H1 (cell line): Measurements from ENCODE around the gene FAM53A. TPM values are rescaled to one million over a fixed set of nuclear protein-coding genes. Genes with fewer than 3 reads are reported as not detected.

Experiments
- CTCF ChIA-PET: fragments of 300-600 bp; sonication (Branson Sonifier 250); formaldehyde crosslinking; loops from one replicate; lab custom pipeline; 2021; ENCODE audit not compliant: partially characterized antibody; lab: Charles Lee
- POLR2A ChIA-PET: fragments of 300-600 bp; sonication (Branson Sonifier 250); formaldehyde crosslinking; loops from one replicate; lab custom pipeline; 2021; ENCODE audit warnings: inconsistent platforms; ENCODE audit not compliant: partially characterized antibody; lab: Charles Lee
- DNase-seq, 2 experiments: peaks; one replicate each; pipeline versions ENCODE4 v3.0.0 to v3.0.0-alpha.2; 2010 to 2022; ENCODE audit warnings: low spot score in 2 of 2, low read depth in 1 of 2, mixed read lengths in 1 of 2
- FAIRE-seq: peaks from 2 replicates; lab custom pipeline; 2011; peaks lifted over from hg19 to GRCh38; lab: Jason Lieb, UNC
- H2AFZ ChIP-seq: 2 replicates; pipeline ENCODE4 v1.8.1; 2012; ENCODE audit warnings: low read length, inconsistent platforms
- H2AK5ac ChIP-seq: 2 replicates; pipeline ENCODE4 v1.6.1; 2013; ENCODE audit warnings: low read depth, low read length
- H2BK120ac ChIP-seq: replicated peaks from 2 replicates; pipeline ENCODE3; 2013; ENCODE audit warnings: low read depth, low read length, inconsistent platforms
- H2BK12ac ChIP-seq: 2 replicates; pipeline ENCODE4 v1.6.1; 2013; ENCODE audit warnings: low read depth, low read length
- H2BK15ac ChIP-seq: 2 replicates; pipeline ENCODE4 v1.6.1; 2013; ENCODE audit warnings: low read length
- H2BK20ac ChIP-seq: 2 replicates; pipeline ENCODE4 v1.6.1; 2013; ENCODE audit warnings: low read length
- H2BK5ac ChIP-seq: 2 replicates; pipeline ENCODE4 v1.6.1; 2013; ENCODE audit warnings: low read depth, low read length
- H3K14ac ChIP-seq: 2 replicates; pipeline ENCODE4 v1.6.1; 2013; ENCODE audit warnings: inconsistent platforms; ENCODE audit not compliant: insufficient read length
- H3K18ac ChIP-seq: 2 replicates; pipeline ENCODE4 v1.6.1; 2013; ENCODE audit warnings: low read length; ENCODE audit errors: extremely low read depth
- H3K23ac ChIP-seq: 2 replicates; pipeline ENCODE4 v1.6.1; 2013; ENCODE audit warnings: inconsistent platforms; ENCODE audit not compliant: insufficient read length
- H3K23me2 ChIP-seq: 2 replicates; pipeline ENCODE4 v1.6.1; 2013; ENCODE audit warnings: low read depth, low read length
- H3K27ac ChIP-seq: 2 replicates; pipeline ENCODE4 v1.6.1; 2011; ENCODE audit warnings: low read depth, low read length, inconsistent platforms
- H3K27me3 ChIP-seq, 4 experiments: replicated peaks in 1 of 4; 1 replicate in 1 of 4; 2 replicates in 3 of 4; pipeline versions ENCODE4 v1.6.1 to v1.8.1; 2011 to 2013; ENCODE audit warnings: low read length in 3 of 4, mild to moderate bottlenecking in 3 of 4, inconsistent platforms in 2 of 4, mixed read lengths in 2 of 4, moderate library complexity in 1 of 4; ENCODE audit not compliant: control insufficient read depth in 3 of 4, insufficient read depth in 3 of 4; ENCODE audit errors: extremely low read depth in 1 of 4
- H3K36me3 ChIP-seq, 4 experiments: 2 replicates each; pipeline versions ENCODE4 v1.6.1 to v1.8.1; 2011 to 2013; ENCODE audit warnings: mild to moderate bottlenecking in 4 of 4, low read length in 3 of 4, moderate library complexity in 2 of 4, control low read depth in 1 of 4, inconsistent platforms in 1 of 4; ENCODE audit not compliant: insufficient read depth in 4 of 4, control insufficient read depth in 2 of 4
- H3K4ac ChIP-seq: replicated peaks from 2 replicates; pipeline ENCODE3; 2013; ENCODE audit warnings: low read length, low read depth, mixed read lengths, inconsistent platforms; ENCODE audit not compliant: insufficient read length
- H3K4me1 ChIP-seq, 4 experiments: replicated peaks in 1 of 4; 1 replicate in 1 of 4; 2 replicates in 3 of 4; pipeline versions ENCODE4 v1.6.1 to v1.8.1; 2011 to 2013; ENCODE audit warnings: low read length in 3 of 4, inconsistent platforms in 2 of 4, mixed read lengths in 1 of 4; ENCODE audit not compliant: insufficient read depth in 4 of 4, control insufficient read depth in 3 of 4
- H3K4me2 ChIP-seq, 2 experiments: 2 replicates each; pipeline versions ENCODE4 v1.6.1 to v1.8.1; 2011 to 2013; ENCODE audit warnings: low read depth in 2 of 2, low read length in 2 of 2, control low read depth in 1 of 2, inconsistent platforms in 1 of 2, mild to moderate bottlenecking in 1 of 2; ENCODE audit not compliant: insufficient read depth in 1 of 2
- H3K4me3 ChIP-seq, 4 experiments: fragments of 200-600, 300-600 bp in 1 of 4; sonication (generic), shearing (Covaris generic), sonication (Bioruptor Twin) in 1 of 4; 2 replicates each; pipeline versions ENCODE4 v1.5.1 to v1.8.1; 2011 to 2016; ENCODE audit warnings: low read length in 4 of 4, low read depth in 3 of 4, control low read depth in 2 of 4, inconsistent platforms in 2 of 4, mild to moderate bottlenecking in 2 of 4, mixed read lengths in 1 of 4, moderate library complexity in 1 of 4; ENCODE audit not compliant: insufficient read depth in 2 of 4; ENCODE audit errors: extremely low read depth in 1 of 4
- H3K56ac ChIP-seq: replicated peaks from 2 replicates; pipeline ENCODE3; 2013; ENCODE audit warnings: low read depth, mild to moderate bottlenecking, mixed read lengths, low read length, inconsistent platforms; ENCODE audit not compliant: insufficient read length
- H3K79me1 ChIP-seq: 2 replicates; pipeline ENCODE4 v1.6.1; 2013; ENCODE audit warnings: low read depth, low read length, control low read depth
- H3K79me2 ChIP-seq, 2 experiments: 2 replicates each; pipeline versions ENCODE4 v1.6.1 to v1.8.1; 2012 to 2013; ENCODE audit warnings: low read length in 2 of 2, mild to moderate bottlenecking in 2 of 2, inconsistent platforms in 1 of 2; ENCODE audit not compliant: insufficient read depth in 2 of 2, control insufficient read depth in 1 of 2
- H3K9ac ChIP-seq, 4 experiments: replicated peaks in 1 of 4; 1 replicate in 1 of 4; 2 replicates in 3 of 4; pipeline versions ENCODE4 v1.6.1 to v1.8.1; 2011 to 2013; ENCODE audit warnings: low read depth in 3 of 4, low read length in 3 of 4, control low read depth in 2 of 4, mild to moderate bottlenecking in 2 of 4, moderate library complexity in 2 of 4, inconsistent platforms in 1 of 4; ENCODE audit errors: extremely low read depth in 1 of 4
- H3K9me3 ChIP-seq, 2 experiments: 2 replicates each; pipeline versions ENCODE4 v1.6.1 to v1.8.1; 2012 to 2013; ENCODE audit warnings: mild to moderate bottlenecking in 2 of 2, moderate library complexity in 2 of 2, control low read depth in 1 of 2, inconsistent platforms in 1 of 2, low read depth in 1 of 2, low read length in 1 of 2, mixed read lengths in 1 of 2; ENCODE audit not compliant: insufficient read depth in 2 of 2
- H4K20me1 ChIP-seq, 2 experiments: replicated peaks in 1 of 2; 2 replicates each; pipeline versions ENCODE3 to v1.8.1; 2011 to 2013; ENCODE audit warnings: inconsistent platforms in 2 of 2, low read length in 2 of 2, mild to moderate bottlenecking in 1 of 2; ENCODE audit not compliant: insufficient read depth in 2 of 2, control insufficient read depth in 1 of 2
- H4K5ac ChIP-seq: 2 replicates; pipeline ENCODE4 v1.6.1; 2013; ENCODE audit warnings: low read length, low read depth, mixed read lengths, inconsistent platforms; ENCODE audit not compliant: insufficient read length
- H4K8ac ChIP-seq: 2 replicates; pipeline ENCODE4 v1.8.0; 2013; ENCODE audit warnings: mild to moderate bottlenecking, moderate library complexity, low read length, inconsistent platforms; ENCODE audit not compliant: insufficient read depth; ENCODE audit errors: extremely low read depth
- H4K91ac ChIP-seq: replicated peaks from 2 replicates; pipeline ENCODE3; 2013; ENCODE audit warnings: low read length, mixed read lengths, inconsistent platforms; ENCODE audit not compliant: insufficient read length
- EGR1 ChIP-seq: IDR thresholded peaks from 2 replicates; pipeline ENCODE4 v1.6.1; 2011; ENCODE audit warnings: low read depth, low read length, borderline replicate concordance
- EP300 ChIP-seq, 2 experiments: IDR thresholded peaks; 1 replicate in 1 of 2; 2 replicates in 1 of 2; pipeline ENCODE4 v1.6.1; 2011 to 2012; ENCODE audit warnings: low read depth in 2 of 2, low read length in 2 of 2, mild to moderate bottlenecking in 2 of 2, borderline replicate concordance in 1 of 2, inconsistent platforms in 1 of 2, moderate library complexity in 1 of 2
- GABPA ChIP-seq: IDR thresholded peaks from 2 replicates; pipeline ENCODE4 v1.6.1; 2011; ENCODE audit warnings: mild to moderate bottlenecking, low read length, moderate library complexity, borderline replicate concordance; ENCODE audit not compliant: insufficient read depth
- KDM5A ChIP-seq: fragments of 200-600 bp; IDR thresholded peaks from 2 replicates; pipeline ENCODE4 v1.7.1; 2012; ENCODE audit warnings: mild to moderate bottlenecking, low read length, inconsistent platforms, mixed read lengths
- NRF1 ChIP-seq: IDR thresholded peaks from 2 replicates; pipeline ENCODE4 v1.6.1; 2011; ENCODE audit warnings: mild to moderate bottlenecking, low read depth, low read length, improper control_type of control experiment
- POLR2AphosphoS5 ChIP-seq: IDR thresholded peaks from 2 replicates; pipeline ENCODE4 v1.6.1; 2011; ENCODE audit warnings: low read depth, low read length
- RBBP5 ChIP-seq: IDR thresholded peaks from 2 replicates; pipeline ENCODE4 v1.7.1; 2012; ENCODE audit warnings: low read depth, mild to moderate bottlenecking, inconsistent platforms, low read length, moderate library complexity, borderline replicate concordance
- SIN3A ChIP-seq, 2 experiments: IDR thresholded peaks in 1 of 2; conservative IDR thresholded peaks in 1 of 2; 2 replicates each; pipeline ENCODE4 v1.6.1; 2011 to 2012; ENCODE audit warnings: low read length in 2 of 2, improper control_type of control experiment in 1 of 2, low read depth in 1 of 2, mild to moderate bottlenecking in 1 of 2
- SP2 ChIP-seq: IDR thresholded peaks from 2 replicates; pipeline ENCODE4 v1.6.1; 2012; ENCODE audit warnings: mild to moderate bottlenecking, low read length, inconsistent platforms
- TBP ChIP-seq: IDR thresholded peaks from 2 replicates; pipeline ENCODE4 v1.6.1; 2011; ENCODE audit warnings: low read depth, low read length, improper control_type of control experiment
- WGBS, 2 experiments: shearing (Covaris generic) in 1 of 2; methylation state at CpG; one replicate each; pipeline versions ENCODE4 v1.1.6 to v1.1.7; 2013 to 2015; ENCODE audit warnings: low lambda C conversion rate in 2 of 2, mixed read lengths in 2 of 2, inconsistent platforms in 1 of 2, low coverage in 1 of 2, missing lambda C conversion rate in 1 of 2; ENCODE audit not compliant: insufficient replicate concordance in 2 of 2, insufficient coverage in 1 of 2, insufficient read length in 1 of 2; ENCODE audit errors: extremely low coverage in 1 of 2, missing lambda C conversion rate in 1 of 2; 5-methylcytosine and 5-hydroxymethylcytosine counted together
- polyA plus RNA-seq, 7 experiments: library from polyadenylated mRNA; depleted of rRNA in 3 of 7; stranded (reverse) in 5 of 7; unstranded in 2 of 7; fragments of >200 nt in 5 of 7; fragments of 200-250 nt in 2 of 7; gene quantifications; 1 replicate in 5 of 7; 2 replicates in 1 of 7; 4 replicates in 1 of 7; pipeline versions ENCODE4 v1.2.1 to v1.2.3, GENCODE V29; 2011 to 2013; ENCODE audit warnings: missing spikeins in 2 of 7, mixed read lengths in 2 of 7
- total RNA-seq: library from RNA; stranded (reverse); fragmentation: NEBNext Ultra II Directional; extraction: Animal tissue kit (Norgen Biotek cat#: 25700); gene quantifications from 2 replicates; pipeline ENCODE4 v1.2.1, GENCODE V29; 2021
- TF ChIP-seq, protein P1 (sequence below): IDR thresholded peaks from 2 replicates; pipeline ENCODE4 v1.6.1; 2012; ENCODE audit warnings: inconsistent platforms
- TF ChIP-seq, protein P2 (sequence below): IDR thresholded peaks from 2 replicates; pipeline ENCODE4 v1.6.1; 2011; ENCODE audit warnings: low read depth, mild to moderate bottlenecking, low read length; ENCODE audit not compliant: insufficient read depth
- TF ChIP-seq, protein P3 (sequence below): IDR thresholded peaks from 2 replicates; pipeline ENCODE4 v1.6.1; 2012; ENCODE audit warnings: inconsistent platforms

FAM53A gene
- total and polyA plus RNA-seq, 2 of the 8 experiments (the other 6 are each of a cell fraction or from before 2014, with no cell fraction given): 1.9 to 2.0 TPM

- Histone ChIP-seq H2AFZ (no peak overlapping the region), H3K4ac (no peak overlapping the region), H3K4me1 (no peaks in the 10 kb centered on the region), H3K23me2 (no peaks in the 10 kb centered on the region), H2BK20ac (no peak overlapping the region), H3K36me3 (no peaks in the 10 kb centered on the region), H2BK5ac (no peak overlapping the region), H3K23ac (no peak overlapping the region), H3K9me3 (no peaks in the 10 kb centered on the region), H3K79me1 (no peaks in the 10 kb centered on the region), H3K9ac (no peak overlapping the region), H2BK120ac (no peak overlapping the region), H2BK15ac (no peak overlapping the region), H3K18ac (no peak overlapping the region), H4K5ac (no peak overlapping the region), H4K8ac (0 out of 2 replicates have a peak overlapping the region, but pooled peaks have one; percentile 57), H3K79me2 (no peaks in the 10 kb centered on the region), H3K14ac (no peak overlapping the region), H3K4me2 (no peak overlapping the region), H4K20me1 (no peaks in the 10 kb centered on the region), H2BK12ac (no peak overlapping the region), H4K91ac (no peak overlapping the region), H2AK5ac (no peak overlapping the region), H3K27ac (no peak overlapping the region), H3K4me3 (no peak overlapping the region), H3K27me3 (no peaks in the 10 kb centered on the region), H3K56ac (no peak overlapping the region)
- ChIA-PET CTCF (interaction anchor here (2.1 kb wide), 1 partner anchor 9 kb away, joined by 9 read pairs; no protein-coding TSS in a partner anchor), POLR2A (interaction anchor here (0.7 kb wide), 1 partner anchor 29 kb away, joined by 3 read pairs; no protein-coding TSS in a partner anchor)
- WGBS, 2 experiments: 86% methylated on average over 4 of the region's 10 CpGs; no CpG with 5 or more reads in 1 of the 2 experiments
- FAIRE-seq: no peak
- TF ChIP-seq SP2 (no peak), KDM5A (no peak), POLR2AphosphoS5 (no peak), GABPA (no peak), TBP (no peak), SIN3A (conservative IDR thresholded peaks at IDR 0.05 in 1 of 2, IDR thresholded peaks at IDR 0.05 in 1 of 2; ENCODE audit: low read depth in 1 of 2, low read length in 2 of 2) (no peak), RBBP5 (no peak), NRF1 (no peak), EP300 (IDR thresholded peaks at IDR 0.05; ENCODE audit: borderline replicate concordance in 1 of 2, low read depth in 2 of 2, low read length in 2 of 2) (no peak), EGR1 (no peak)
- TF ChIP-seq, protein P1, sequence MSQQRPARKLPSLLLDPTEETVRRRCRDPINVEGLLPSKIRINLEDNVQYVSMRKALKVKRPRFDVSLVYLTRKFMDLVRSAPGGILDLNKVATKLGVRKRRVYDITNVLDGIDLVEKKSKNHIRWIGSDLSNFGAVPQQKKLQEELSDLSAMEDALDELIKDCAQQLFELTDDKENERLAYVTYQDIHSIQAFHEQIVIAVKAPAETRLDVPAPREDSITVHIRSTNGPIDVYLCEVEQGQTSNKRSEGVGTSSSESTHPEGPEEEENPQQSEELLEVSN: no peak
- TF ChIP-seq, protein P2, sequence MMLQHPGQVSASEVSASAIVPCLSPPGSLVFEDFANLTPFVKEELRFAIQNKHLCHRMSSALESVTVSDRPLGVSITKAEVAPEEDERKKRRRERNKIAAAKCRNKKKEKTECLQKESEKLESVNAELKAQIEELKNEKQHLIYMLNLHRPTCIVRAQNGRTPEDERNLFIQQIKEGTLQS: no peak
- TF ChIP-seq, protein P3, sequence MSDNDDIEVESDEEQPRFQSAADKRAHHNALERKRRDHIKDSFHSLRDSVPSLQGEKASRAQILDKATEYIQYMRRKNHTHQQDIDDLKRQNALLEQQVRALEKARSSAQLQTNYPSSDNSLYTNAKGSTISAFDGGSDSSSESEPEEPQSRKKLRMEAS: no peak
- no peak for DNase-seq
Measured at GRCh38 chr4:1638272-1638598, 45.9 kb downstream of the FAM53A start.
